IMR-90 (cell line): ENCODE data around the gene PTPRG. TPM values are rescaled to one million over a fixed set of nuclear protein-coding genes. Genes with fewer than 3 reads are reported as not detected.

Experiments used
- ATAC-seq: fragments of 200-7000 bp; cut with Tn5 transposase; 2 replicates; pipeline ENCODE4 v1.9.1; 2020; ENCODE audit warnings: low read depth, mild to moderate bottlenecking, moderate library complexity
- BruUV-seq: library from RNA; stranded (reverse); fragments of 400-500 nt; replicated peaks from 2 replicates; lab custom pipeline; 2021; lab: Mats Ljungman, UMichigan
- CTCF ChIA-PET: fragments of 300-600 bp; formaldehyde crosslinking; extraction: SDS; loops from one replicate; lab custom pipeline; 2021; ENCODE audit warnings: antibody characterized with exemption; lab: Yijun Ruan, JAX
- POLR2A ChIA-PET: fragments of 300-600 bp; sonication (Branson Sonifier 250); formaldehyde crosslinking; loops from one replicate; lab custom pipeline; 2022; ENCODE audit warnings: antibody characterized with exemption; ENCODE audit not compliant: unreplicated experiment; lab: Charles Lee
- DNase-seq: peaks from one replicate; pipeline ENCODE4 v3.0.0; 2013
- H2AFZ ChIP-seq: replicated peaks from 2 replicates; pipeline ENCODE3; 2013; ENCODE audit warnings: low read length, mild to moderate bottlenecking; ENCODE audit not compliant: poor library complexity
- H2AK5ac ChIP-seq: 2 replicates; pipeline ENCODE4 v1.6.1; 2013; ENCODE audit warnings: low read depth, low read length, inconsistent platforms
- H2AK9ac ChIP-seq: replicated peaks from 2 replicates; pipeline ENCODE3; 2013; ENCODE audit warnings: mild to moderate bottlenecking, low read depth, low read length, moderate library complexity; ENCODE audit not compliant: poor library complexity
- H2BK120ac ChIP-seq: 2 replicates; pipeline ENCODE4 v1.6.1; 2013; ENCODE audit warnings: low read depth, low read length, inconsistent platforms
- H2BK15ac ChIP-seq: 3 replicates; pipeline ENCODE4 v1.6.1; 2013; ENCODE audit warnings: low read depth, low read length, inconsistent platforms
- H2BK20ac ChIP-seq: 2 replicates; pipeline ENCODE4 v1.6.1; 2013; ENCODE audit warnings: low read depth, mild to moderate bottlenecking, inconsistent platforms, low read length, moderate library complexity
- H2BK5ac ChIP-seq: 2 replicates; pipeline ENCODE4 v1.6.1; 2013; ENCODE audit warnings: mild to moderate bottlenecking, low read depth, low read length, inconsistent platforms; ENCODE audit not compliant: poor library complexity, severe bottlenecking
- H3K14ac ChIP-seq: replicated peaks from 2 replicates; pipeline ENCODE4 v1.6.1; 2013; ENCODE audit warnings: low read depth, low read length, inconsistent platforms
- H3K18ac ChIP-seq: 2 replicates; pipeline ENCODE4 v1.6.1; 2013; ENCODE audit warnings: low read depth, low read length, control low read depth
- H3K23ac ChIP-seq: 2 replicates; pipeline ENCODE4 v1.6.1; 2013; ENCODE audit warnings: low read depth, low read length, inconsistent platforms
- H3K27ac ChIP-seq: 2 replicates; pipeline ENCODE4 v1.5.1; 2013; ENCODE audit warnings: mild to moderate bottlenecking, control low read depth, low read length; ENCODE audit not compliant: insufficient read depth
- H3K27me3 ChIP-seq: 2 replicates; pipeline ENCODE4 v1.6.1; 2013; ENCODE audit warnings: low read length; ENCODE audit not compliant: control insufficient read depth, insufficient read depth
- H3K36me3 ChIP-seq: 2 replicates; pipeline ENCODE4 v1.6.1; 2013; ENCODE audit warnings: low read length, mixed read lengths; ENCODE audit not compliant: control insufficient read depth, insufficient read depth
- H3K4ac ChIP-seq: 2 replicates; pipeline ENCODE4 v1.6.1; 2013; ENCODE audit warnings: low read depth, low read length, inconsistent platforms
- H3K4me1 ChIP-seq: 2 replicates; pipeline ENCODE4 v1.6.1; 2013; ENCODE audit warnings: low read length, mixed read lengths; ENCODE audit not compliant: control insufficient read depth, insufficient read depth
- H3K4me2 ChIP-seq: 2 replicates; pipeline ENCODE4 v1.6.1; 2013; ENCODE audit warnings: low read depth, mild to moderate bottlenecking, control low read depth, low read length, moderate library complexity
- H3K4me3 ChIP-seq: 2 replicates; pipeline ENCODE4 v1.5.1; 2013; ENCODE audit warnings: low read depth, mild to moderate bottlenecking, control low read depth, low read length, moderate library complexity; ENCODE audit not compliant: insufficient read depth
- H3K56ac ChIP-seq: 2 replicates; pipeline ENCODE4 v1.6.1; 2013; ENCODE audit warnings: low read length, inconsistent platforms; ENCODE audit not compliant: insufficient read depth; ENCODE audit errors: extremely low read depth
- H3K79me1 ChIP-seq, 2 experiments: 2 replicates each; pipeline ENCODE4 v1.6.1; 2013; ENCODE audit warnings: low read length in 2 of 2, inconsistent platforms in 1 of 2, low read depth in 1 of 2
- H3K9ac ChIP-seq: 2 replicates; pipeline ENCODE4 v1.6.1; 2013; ENCODE audit warnings: low read depth, low read length, control low read depth
- H3K9me1 ChIP-seq: 2 replicates; pipeline ENCODE4 v1.6.1; 2013; ENCODE audit warnings: low read length, inconsistent platforms; ENCODE audit not compliant: insufficient read depth
- H3K9me3 ChIP-seq: 2 replicates; pipeline ENCODE4 v1.6.1; 2013; ENCODE audit warnings: low read length; ENCODE audit not compliant: control insufficient read depth, insufficient read depth
- H4K20me1 ChIP-seq: 2 replicates; pipeline ENCODE4 v1.6.1; 2013; ENCODE audit warnings: low read length, inconsistent platforms; ENCODE audit not compliant: insufficient read depth
- H4K5ac ChIP-seq: 2 replicates; pipeline ENCODE4 v1.6.1; 2013; ENCODE audit warnings: mild to moderate bottlenecking, low read depth, low read length, control low read depth
- H4K8ac ChIP-seq, 2 experiments: 2 replicates each; pipeline ENCODE4 v1.6.1; 2013; ENCODE audit warnings: low read depth in 2 of 2, low read length in 2 of 2, control low read depth in 1 of 2, inconsistent platforms in 1 of 2
- H4K91ac ChIP-seq: 2 replicates; pipeline ENCODE4 v1.6.1; 2013; ENCODE audit warnings: low read depth, low read length, inconsistent platforms; ENCODE audit not compliant: insufficient read depth
- BHLHE40 ChIP-seq: fragments of 150-350 bp; IDR thresholded peaks from 2 replicates; pipeline ENCODE4 v1.6.1; 2016; ENCODE audit warnings: mild to moderate bottlenecking, low read depth, low read length
- CEBPB ChIP-seq: IDR thresholded peaks from 2 replicates; pipeline ENCODE4 v1.6.1; 2012; ENCODE audit warnings: low read depth, low read length, improper control_type of control experiment
- CHD1 ChIP-seq: IDR thresholded peaks from 2 replicates; pipeline ENCODE4 v1.6.1; 2012; ENCODE audit warnings: low read depth, low read length, improper control_type of control experiment
- NFE2L2 ChIP-seq: fragments of 150-350 bp; IDR thresholded peaks from 2 replicates; pipeline ENCODE4 v1.6.1; 2016; ENCODE audit warnings: low read depth, mild to moderate bottlenecking, low read length
- POLR2A ChIP-seq: IDR thresholded peaks from 2 replicates; pipeline ENCODE4 v1.6.1; 2012; ENCODE audit warnings: mild to moderate bottlenecking, low read depth, low read length
- RCOR1 ChIP-seq: IDR thresholded peaks from 2 replicates; pipeline ENCODE4 v1.6.1; 2012; ENCODE audit warnings: mild to moderate bottlenecking, low read length, improper control_type of control experiment; ENCODE audit not compliant: insufficient replicate concordance
- SMC3 ChIP-seq: fragments of 150-350 bp; IDR thresholded peaks from 2 replicates; pipeline ENCODE4 v1.6.1; 2016; ENCODE audit warnings: low read depth, mild to moderate bottlenecking, antibody characterized with exemption, low read length, moderate library complexity
- WGBS, 2 experiments: methylation state at CpG; one replicate each; pipeline versions ENCODE4 v1.1.5 to v1.1.7; 2013; ENCODE audit warnings: missing lambda C conversion rate in 2 of 2; ENCODE audit not compliant: insufficient read length in 1 of 2; ENCODE audit errors: extremely low coverage in 2 of 2; 5-methylcytosine and 5-hydroxymethylcytosine counted together
- dilution Hi-C: fragments of 300-500 bp; cut with HindIII; formaldehyde crosslinking; loops from one replicate; pipeline ENCODE4 v1.14.3; 2018; ENCODE audit warnings: low sequenced_read_pairs; ENCODE audit not compliant: unreplicated experiment
- in situ Hi-C: fragments of 300-500 bp; cut with MboI; formaldehyde crosslinking; loops from 3 replicates; pipeline ENCODE4 v1.14.3; 2019; ENCODE audit warnings: low sequenced_read_pairs, inconsistent platforms, mixed read lengths
- intact Hi-C: fragments of 100-400 bp; cut with micrococcal nuclease; formaldehyde crosslinking; loops from 2 replicates; pipeline ENCODE4 v1.10.0; 2022
- polyA plus RNA-seq, 3 experiments: library from polyadenylated mRNA; depleted of rRNA; stranded (reverse); fragments of >200 nt; gene quantifications; 2 replicates each; pipeline ENCODE4 v1.2.3, GENCODE V29; 2012; ENCODE audit warnings: low replicate concordance in 1 of 3
- total RNA-seq: library from RNA; depleted of rRNA; stranded (reverse); fragments of >200 nt; gene quantifications from 2 replicates; pipeline ENCODE4 v1.2.3, GENCODE V29; 2012

The PTPRG gene
- total and polyA plus RNA-seq, 2 of the 4 experiments (the other 2 are of a cell fraction): 7.7 to 31.0 TPM

GRCh38 chr3:62068337-62068736 is 507.0 kb downstream of the PTPRG start:
- ATAC-seq: no peak

More at GRCh38 chr3:62068337-62068736, 507.0 kb downstream of the PTPRG start:
- Histone ChIP-seq H4K8ac (no peak overlapping the region), H3K9ac (no peak overlapping the region), H3K18ac (no peak overlapping the region), H3K23ac (no peak overlapping the region), H3K4me1 (no peaks in the 10 kb centered on the region), H3K4me2 (no peak overlapping the region), H3K27me3 (no peaks in the 10 kb centered on the region), H3K9me3 (no peaks in the 10 kb centered on the region), H2BK120ac (no peak overlapping the region), H4K91ac (no peak overlapping the region), H2BK5ac (no peak overlapping the region), H2AK9ac (no peak overlapping the region), H3K4me3 (no peak overlapping the region), H2BK15ac (no peak overlapping the region), H3K4ac (no peak overlapping the region), H3K9me1 (no peaks in the 10 kb centered on the region; the same call in 1 of the 2 replicates), H2AK5ac (no peak overlapping the region), H4K20me1 (no peaks in the 10 kb centered on the region; the same call in 1 of the 2 replicates), H2AFZ (no peak overlapping the region), H2BK20ac (no peak overlapping the region), H3K27ac (no peak overlapping the region), H3K14ac (no peak overlapping the region), H3K79me1 (peaks cover 8 to 10% of the 10 kb centered on the region in 2 experiments; a peak in 3 of 4 replicates), H3K36me3 (no peaks in the 10 kb centered on the region), H4K5ac (no peak overlapping the region), H3K56ac (no peak overlapping the region)
- dilution Hi-C loops: no loop called here
- intact Hi-C loops: no loop called here
- no peak for DNase-seq
- CTCF ChIA-PET: interaction anchor here (1.3 kb wide), 1 partner anchor 24 kb away, joined by 4 read pairs; no protein-coding TSS in a partner anchor
- WGBS, 2 experiments: no CpG with 5 or more reads among the region's 2 CpGs
- no peak for TF ChIP-seq CEBPB
- TF ChIP-seq RCOR1: no peak
- TF ChIP-seq NFE2L2: no peak
- no peak for TF ChIP-seq BHLHE40
- TF ChIP-seq POLR2A: no peak
- TF ChIP-seq SMC3: no peak
- TF ChIP-seq CHD1: no peak
- POLR2A ChIA-PET: no interaction called here
- in situ Hi-C loops: no loop called here
- no TSS peak for BruUV-seq
